Measurements from ENCODE around the gene CD93.

CD93 gene

GRCh38 chr20:23120261-23120660 is 34.1 kb upstream of the CD93 start:
- DNase-seq (ENCODE audit: low spot score) = no peak

GRCh38 chr20:23119456-23120216 is 33.5 kb upstream of the CD93 start:
- no peak for DNase-seq (ENCODE audit: low spot score)

GRCh38 chr20:23118766-23119165 is 32.6 kb upstream of the CD93 start:
- no peak for DNase-seq (ENCODE audit: low spot score)

- DNase-seq (ENCODE audit: low spot score) = no peak
Measured at GRCh38 chr20:23118144-23118543, 32.0 kb upstream of the CD93 start.

- DNase-seq (ENCODE audit: low spot score) = no peak
Measured at GRCh38 chr20:23117738-23118137, 31.6 kb upstream of the CD93 start.

GRCh38 chr20:23116311-23117089 is 30.4 kb upstream of the CD93 start:
- DNase-seq (ENCODE audit: low spot score) = no peak

- DNase-seq (ENCODE audit: low spot score) = no peak
Measured at GRCh38 chr20:23115822-23116221, 29.7 kb upstream of the CD93 start.

- no peak for DNase-seq (ENCODE audit: low spot score)
Measured at GRCh38 chr20:23114448-23115082, 28.4 kb upstream of the CD93 start.

- no peak for DNase-seq (ENCODE audit: low spot score)
Measured at GRCh38 chr20:23114018-23114417, 27.9 kb upstream of the CD93 start.

GRCh38 chr20:23112595-23112994 is 26.5 kb upstream of the CD93 start:
- no peak for DNase-seq (ENCODE audit: low spot score)

- DNase-seq (ENCODE audit: low spot score) = no peak
Measured at GRCh38 chr20:23111944-23112342, 25.8 kb upstream of the CD93 start.

GRCh38 chr20:23111307-23111943 is 25.3 kb upstream of the CD93 start:
- no peak for DNase-seq (ENCODE audit: low spot score)

GRCh38 chr20:23108871-23109270 is 22.7 kb upstream of the CD93 start:
- no peak for DNase-seq (ENCODE audit: low spot score)

- no peak for DNase-seq (ENCODE audit: low spot score)
Measured at GRCh38 chr20:23107466-23107865, 21.3 kb upstream of the CD93 start.

- peak; percentile 93 for DNase-seq (ENCODE audit: low spot score)
Measured at GRCh38 chr20:23106271-23106851, 20.2 kb upstream of the CD93 start.

- DNase-seq (ENCODE audit: low spot score) = no peak
Measured at GRCh38 chr20:23105193-23105592, 19.1 kb upstream of the CD93 start.

- peak; percentile 96 for DNase-seq (ENCODE audit: low spot score)
Measured at GRCh38 chr20:23103284-23104018, 17.3 kb upstream of the CD93 start.

- DNase-seq (ENCODE audit: low spot score) = no peak
Measured at GRCh38 chr20:23101696-23102406, 15.7 kb upstream of the CD93 start.

- DNase-seq (ENCODE audit: low spot score) = no peak
Measured at GRCh38 chr20:23100720-23101107, 14.6 kb upstream of the CD93 start.

GRCh38 chr20:23099791-23100719 is 13.9 kb upstream of the CD93 start:
- DNase-seq (ENCODE audit: low spot score) = no peak
